GM18868 (cell line): ENCODE measurements around the gene WT1.
"Not testable (repeated sequence)": the region's sequence is repeated elsewhere in the genome, so short reads cannot be mapped to it uniquely, and the experiment has no call there.

ENCODE experiments used
- ATAC-seq: cut with Tn5 transposase; IDR thresholded peaks from one replicate; pipeline ENCODE4 v1.9.1; 2021; ENCODE audit warnings: mild to moderate bottlenecking, moderate library complexity; ENCODE audit not compliant: unreplicated experiment

The WT1 gene

DNA sequence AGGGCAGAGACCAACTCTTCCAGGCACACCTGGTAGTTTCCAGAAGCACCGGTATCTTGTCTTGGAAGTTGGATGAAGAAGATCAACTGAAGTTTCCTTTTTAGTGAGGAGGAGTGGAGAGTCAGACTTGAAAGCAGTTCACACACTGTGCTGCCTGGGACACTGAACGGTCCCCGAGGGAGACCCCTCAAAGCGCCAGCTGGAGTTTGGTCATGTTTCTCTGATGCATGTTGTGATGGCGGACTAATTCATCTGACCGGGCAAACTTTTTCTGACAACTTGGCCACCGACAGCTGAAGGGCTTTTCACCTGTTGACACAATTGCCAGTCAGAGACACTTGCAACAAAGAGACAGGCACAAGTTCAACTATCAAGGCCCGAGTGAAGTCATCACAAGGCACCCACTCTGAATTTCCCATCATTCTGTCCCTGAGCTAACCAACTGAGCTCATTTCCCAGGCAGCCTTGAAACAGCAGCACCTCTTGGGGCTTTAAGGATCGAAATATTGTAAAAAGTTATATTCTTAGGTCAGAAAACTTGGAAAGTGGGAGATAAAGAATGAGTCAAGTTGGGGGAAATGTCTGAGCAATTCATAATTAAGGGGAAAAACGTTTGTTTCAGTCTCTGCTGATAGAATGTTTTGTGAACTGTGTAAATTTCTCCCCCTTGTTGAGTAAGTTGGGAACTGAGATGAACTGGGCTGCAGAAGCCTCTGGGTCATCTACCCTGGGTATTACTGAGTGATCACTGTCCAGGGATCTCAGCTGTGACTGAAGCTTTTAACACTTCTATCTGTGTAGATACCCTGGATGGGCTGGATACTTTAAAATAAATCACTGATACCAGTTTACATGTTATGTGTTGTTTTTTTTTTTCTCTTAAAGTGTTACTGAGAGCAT, 46.2 kb downstream of the WT1 start:
- ATAC-seq: peak; percentile 65

DNA sequence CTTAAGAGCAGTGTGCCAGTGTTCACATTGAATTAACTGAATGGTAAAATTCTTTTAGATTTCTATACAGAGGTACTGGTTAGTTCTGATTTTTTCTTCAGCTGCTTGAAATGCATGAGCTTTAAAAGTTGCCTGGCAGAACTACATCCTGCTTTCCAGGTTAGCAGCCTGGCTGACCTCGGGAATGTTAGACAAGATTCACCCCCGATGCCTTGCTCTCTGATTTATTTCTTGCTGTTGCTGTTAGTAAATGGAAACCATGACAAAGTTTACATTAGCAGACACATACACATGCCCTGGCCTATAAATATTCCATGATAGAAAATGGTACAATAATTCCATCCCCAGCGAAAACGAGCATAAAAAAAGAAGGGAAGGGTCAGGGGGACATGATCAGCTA, 47.0 kb downstream of the WT1 start:
- ATAC-seq: no peak

DNA sequence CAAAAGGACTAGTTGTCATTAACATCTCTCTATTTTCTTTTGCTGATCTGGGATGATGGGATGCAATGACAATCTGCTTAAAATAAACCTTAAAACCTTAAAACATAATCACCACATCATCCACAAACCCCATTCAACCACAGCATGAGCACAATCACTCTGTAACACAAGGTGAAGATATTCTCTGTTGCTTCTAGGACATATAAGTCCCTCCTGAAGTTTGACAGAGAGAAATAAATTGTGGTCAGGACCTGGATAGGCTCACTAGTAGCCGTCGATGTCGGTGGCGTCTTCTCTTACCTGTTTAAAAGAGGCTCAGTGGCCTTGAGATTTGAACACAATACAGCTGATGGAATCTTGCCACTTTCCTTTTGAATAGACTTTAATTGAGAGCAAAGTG, 47.9 kb downstream of the WT1 start:
- ATAC-seq: no peak

DNA sequence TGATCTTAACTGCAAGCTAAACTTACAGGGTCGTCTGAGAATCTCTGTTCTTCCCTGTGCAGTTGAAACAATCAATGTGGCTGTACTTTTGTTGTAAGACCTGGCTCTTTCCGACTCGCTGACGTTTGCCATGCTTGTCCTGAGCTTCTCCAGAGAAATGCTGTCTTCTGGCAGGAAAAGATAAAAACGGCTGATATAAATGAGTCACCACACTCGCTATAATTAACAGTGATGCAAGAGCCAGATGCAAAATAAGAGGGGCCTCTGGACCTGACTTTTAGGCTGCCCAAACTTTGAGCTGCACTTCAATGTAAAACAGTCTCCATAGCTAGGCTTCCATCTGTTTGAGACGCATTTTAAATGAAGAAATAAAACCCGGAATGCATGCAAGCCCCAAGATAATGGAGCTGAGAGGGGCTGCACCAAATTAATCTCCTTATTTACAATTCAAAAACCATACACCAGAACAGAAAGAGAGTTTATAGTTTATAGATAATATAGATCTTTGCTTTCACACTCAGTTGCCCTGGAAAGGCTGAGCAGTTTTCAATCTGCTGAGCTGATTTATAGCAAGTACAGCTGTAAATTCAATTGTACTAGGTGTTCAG, 48.5 kb downstream of the WT1 start:
- no peak for ATAC-seq

DNA sequence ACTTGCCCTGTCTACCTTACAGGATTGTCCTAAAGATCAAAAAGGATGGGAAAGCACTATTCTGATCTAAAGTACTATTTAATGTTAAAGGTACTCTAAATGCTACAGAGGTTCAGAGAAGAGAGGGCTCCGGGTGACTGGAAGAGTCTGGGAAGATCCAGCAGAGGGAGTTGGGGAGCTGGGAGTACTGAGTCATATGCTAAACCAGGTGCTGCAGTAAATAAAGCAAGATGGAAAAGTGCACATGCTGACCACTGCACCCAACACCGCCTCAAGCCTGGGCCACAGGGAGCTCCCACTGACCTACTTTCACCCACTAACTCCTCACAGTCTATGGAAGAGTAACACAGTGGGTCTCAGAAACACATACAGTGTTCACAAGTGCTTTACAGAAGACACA, 49.3 kb downstream of the WT1 start:
- ATAC-seq: no peak

DNA sequence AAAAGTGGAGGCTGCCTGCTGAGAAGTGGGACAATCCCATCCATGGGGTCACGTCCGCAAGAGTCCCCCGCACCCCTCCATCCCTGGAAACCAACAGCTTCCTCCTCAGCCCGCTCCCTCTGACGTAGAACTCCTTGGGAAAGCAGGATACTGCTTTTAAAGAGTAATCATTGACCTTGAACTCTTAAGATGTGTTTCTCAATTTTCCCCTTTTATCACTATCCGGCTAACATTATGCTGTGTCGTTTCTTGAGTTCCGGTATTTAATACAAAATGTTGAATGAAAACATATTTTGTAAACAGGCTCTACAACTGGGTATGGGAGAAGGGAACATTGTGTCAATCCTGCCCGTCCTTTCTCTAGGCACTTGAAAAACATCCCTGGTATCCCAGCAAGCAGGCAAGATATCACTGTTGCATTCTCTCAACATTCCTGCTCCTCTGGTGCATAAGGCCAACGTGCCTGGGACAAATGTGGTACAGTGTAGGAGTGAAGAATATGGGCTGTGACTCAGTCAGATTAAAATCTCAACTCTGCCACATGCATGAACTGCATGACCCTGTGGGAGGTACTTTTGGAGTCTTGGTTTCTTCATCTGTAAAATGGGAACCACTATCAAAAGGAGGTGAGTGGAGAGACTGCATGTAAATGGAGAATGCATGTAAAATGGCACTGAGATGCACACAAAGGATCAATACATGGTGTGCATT, 52.8 kb downstream of the WT1 start:
- no peak for ATAC-seq

DNA sequence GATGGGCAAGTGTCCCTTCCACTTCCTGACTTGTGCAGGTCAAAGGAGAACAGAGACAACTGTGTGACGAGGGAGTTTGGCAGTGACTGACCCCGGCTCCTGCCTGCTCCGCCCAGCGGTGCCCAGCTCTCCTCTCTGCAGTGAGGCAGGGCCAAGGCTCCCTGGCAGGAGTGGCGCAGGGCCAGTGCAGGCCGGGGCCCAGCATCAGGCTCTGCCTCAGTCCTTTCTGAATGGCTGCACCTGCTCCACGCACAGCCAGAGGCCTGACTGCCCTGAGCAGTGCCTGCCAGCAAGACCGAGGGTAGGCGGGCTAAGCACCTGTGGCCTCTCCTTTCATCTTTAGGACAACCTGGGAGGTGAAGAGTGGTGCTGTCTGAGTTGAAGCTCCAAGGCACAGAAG, 54.2 kb downstream of the WT1 start:
- no peak for ATAC-seq

DNA sequence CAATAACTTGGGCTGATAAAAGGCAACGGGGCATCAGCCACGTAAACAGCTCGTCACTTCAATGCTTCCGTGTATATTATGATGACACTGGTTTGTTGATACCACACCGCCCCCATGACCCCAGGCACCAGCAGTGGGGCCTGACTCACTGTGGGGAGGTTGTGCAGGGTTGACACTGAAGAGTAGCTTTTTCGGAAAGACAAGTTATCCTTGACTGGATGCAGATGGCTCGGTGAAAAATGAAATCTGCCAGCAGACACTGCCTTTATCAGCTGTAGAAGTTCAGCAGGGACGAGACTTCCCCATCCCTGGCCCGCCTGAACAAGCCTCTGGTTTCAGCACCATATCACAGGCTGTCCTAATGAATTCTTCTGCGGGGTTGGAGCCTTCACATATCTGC, 55.6 kb downstream of the WT1 start:
- ATAC-seq: no peak

DNA sequence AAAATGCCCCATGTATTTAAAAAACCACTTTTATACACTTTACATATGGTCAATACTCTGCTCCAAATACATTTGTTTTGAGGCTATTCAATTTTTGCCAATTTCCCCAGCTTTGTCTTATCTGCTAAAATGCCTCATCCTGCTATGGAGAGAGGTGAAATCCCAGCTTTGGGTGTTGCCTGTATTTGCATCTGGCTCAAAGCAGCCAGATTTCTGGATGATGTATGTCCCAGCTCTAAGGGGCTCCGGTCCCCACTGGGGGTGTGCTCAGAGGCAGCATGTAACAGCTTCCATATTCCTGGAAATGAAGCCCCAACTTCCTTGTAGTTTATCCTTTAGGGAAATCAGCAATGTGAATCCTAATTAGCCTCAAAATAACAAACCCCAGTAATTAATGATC, 59.5 kb downstream of the WT1 start:
- no peak for ATAC-seq

DNA sequence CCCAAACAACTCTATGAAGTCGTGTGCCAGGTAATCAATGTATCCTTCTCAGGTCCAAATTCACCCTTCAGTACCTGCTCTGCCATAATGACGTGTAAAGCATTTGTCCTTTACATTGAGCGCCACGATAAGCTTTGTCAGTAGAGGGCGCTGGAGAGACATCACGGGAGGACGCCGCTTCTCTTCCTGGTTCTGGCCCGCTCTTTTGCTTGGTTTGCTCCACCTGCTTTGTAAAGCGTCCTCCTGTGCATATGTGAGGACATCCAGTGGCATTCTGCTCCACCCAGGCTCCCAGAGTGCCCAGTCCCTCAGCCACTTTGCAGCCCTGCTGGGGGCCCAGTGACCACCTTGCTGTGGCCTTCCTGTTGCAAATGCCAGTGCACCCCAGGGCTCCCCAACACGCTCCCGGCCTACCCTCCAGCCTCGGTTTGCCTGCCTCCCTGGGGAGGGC, 61.1 kb downstream of the WT1 start:
- no peak for ATAC-seq

DNA sequence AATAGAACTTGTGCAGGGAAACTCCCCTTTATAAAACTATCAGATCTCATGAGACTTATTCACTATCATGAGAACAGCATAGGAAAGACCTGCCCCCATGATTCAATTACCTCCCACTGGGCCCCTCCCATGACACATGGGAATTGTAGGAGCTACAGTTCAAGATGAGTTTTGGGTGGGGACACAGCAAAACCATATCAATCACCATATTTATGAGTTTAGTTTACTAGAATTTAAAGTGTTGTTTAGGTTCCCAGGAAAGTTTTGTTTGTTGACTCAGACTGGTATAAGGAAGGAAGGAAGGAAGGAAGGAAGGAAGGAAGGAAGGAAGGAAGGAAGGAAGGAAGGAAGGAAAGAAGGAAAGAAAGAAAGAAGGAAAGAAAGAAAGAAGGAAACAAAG, 65.4 kb downstream of the WT1 start:
- not testable (repeated sequence) for ATAC-seq

DNA sequence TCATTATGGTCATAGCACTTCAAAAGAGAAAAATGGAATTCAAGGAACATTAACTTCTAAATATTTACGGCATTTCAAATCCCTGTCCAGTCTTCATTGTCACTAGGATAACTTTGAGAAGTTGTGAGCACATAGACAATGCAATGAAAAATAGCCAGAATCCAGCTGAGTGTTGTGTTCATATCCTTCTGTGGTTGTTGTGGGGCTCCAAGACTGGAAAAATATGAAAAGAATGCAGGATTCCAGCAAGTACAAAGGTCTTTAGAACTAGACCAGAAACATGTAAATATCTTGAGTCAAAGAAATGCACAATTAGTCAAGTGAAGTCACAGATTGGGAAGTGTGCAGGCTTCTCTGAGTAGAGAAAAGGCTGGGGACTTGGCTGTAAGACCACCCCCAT, 68.7 kb downstream of the WT1 start:
- no peak for ATAC-seq

DNA sequence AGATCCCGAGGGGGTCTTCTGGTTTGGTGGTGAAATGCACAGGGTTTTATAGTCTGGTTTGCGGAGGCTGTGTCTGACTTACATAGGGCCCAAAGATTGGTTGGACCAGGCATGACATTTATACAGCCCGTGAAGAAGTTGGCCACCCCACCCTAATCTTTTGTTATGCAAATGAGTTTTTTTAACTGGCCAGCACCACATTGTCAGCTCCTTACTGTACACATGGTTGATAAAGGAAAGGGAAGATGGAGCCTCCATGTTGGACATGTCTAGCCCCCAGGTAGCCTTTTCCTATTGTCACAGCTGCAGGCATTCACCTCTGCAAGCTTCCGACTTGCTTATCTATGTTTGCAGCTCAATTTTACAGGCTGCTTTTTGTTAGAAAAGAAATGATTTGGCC, 70.1 kb downstream of the WT1 start:
- ATAC-seq: no peak

DNA sequence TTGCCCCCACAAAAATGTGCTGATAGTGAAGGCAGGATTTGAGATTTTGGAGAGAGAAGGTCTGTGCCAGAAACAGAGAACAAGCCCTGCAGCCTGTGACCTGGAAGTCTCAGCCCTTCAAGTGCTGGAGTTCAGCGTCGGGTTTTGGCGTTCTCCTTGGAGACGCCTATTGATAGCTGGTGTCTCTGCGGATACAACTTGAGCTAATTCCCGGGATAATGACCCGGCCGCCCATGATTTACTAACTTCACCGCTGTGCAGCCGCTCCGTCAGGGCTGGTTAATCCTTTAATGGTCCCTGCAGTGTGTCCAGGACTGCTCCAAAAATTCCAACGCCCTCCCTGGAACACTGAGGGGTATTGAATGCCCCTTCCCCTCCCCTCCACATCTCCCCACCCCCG, 76.6 kb downstream of the WT1 start:
- ATAC-seq: no peak

DNA sequence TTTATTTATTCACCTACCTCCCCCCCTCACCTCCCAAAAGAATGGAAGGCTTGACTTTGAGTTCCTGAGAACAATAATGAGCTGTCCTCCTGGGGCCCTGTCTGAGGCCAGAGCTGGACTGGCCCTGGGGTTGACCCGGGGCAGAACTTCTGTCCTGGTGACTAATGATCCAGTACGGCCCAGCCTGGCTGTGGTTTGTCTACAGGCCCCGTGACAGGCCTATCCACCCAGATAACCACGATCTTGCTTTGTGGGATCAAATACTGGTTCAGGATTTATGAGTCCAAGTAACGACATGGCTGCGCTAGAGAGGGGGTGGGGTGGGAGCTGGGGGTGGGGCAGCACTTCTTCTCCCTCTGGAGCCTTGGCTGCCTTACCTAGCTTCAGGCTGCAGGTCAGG, 81.5 kb downstream of the WT1 start:
- ATAC-seq: no peak

DNA sequence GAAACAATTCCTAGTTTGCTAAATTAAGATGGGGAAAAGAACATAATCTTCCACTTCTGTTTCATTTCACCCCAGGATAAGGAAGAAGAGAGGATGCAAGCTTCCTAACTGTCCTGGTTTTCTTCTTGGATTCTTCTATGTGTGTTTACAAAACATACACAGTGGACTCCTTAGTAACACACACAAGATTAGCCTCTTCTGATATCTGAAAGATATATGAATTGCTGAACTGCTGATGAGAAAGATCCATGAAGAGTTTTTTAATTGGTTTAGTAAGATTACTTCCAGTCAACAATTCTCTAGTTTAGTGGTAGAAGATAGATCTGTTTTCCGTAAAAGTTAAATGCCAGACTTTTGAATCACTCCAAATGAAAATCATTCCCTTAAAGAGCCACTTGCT, 86.8 kb downstream of the WT1 start:
- no peak for ATAC-seq

DNA sequence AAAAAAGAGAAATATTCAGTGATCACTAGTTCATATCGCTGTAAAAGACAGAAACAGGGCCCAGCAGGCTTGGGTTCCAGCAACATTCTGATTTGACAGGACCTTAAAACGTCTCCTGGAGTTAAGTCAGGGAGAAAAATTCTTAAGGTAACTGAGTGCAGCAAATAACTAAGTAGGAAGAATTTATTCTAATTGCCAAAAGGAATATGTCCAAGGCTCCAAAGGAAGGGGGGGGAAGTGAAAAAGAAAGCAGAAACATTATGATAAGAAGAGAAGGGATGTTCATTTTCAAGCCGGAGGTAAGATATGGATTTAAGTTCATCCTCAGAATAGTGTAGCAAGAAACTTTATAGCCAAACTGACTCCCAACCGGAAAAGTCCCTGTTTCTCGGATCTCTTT, 90.4 kb downstream of the WT1 start:
- ATAC-seq: no peak

DNA sequence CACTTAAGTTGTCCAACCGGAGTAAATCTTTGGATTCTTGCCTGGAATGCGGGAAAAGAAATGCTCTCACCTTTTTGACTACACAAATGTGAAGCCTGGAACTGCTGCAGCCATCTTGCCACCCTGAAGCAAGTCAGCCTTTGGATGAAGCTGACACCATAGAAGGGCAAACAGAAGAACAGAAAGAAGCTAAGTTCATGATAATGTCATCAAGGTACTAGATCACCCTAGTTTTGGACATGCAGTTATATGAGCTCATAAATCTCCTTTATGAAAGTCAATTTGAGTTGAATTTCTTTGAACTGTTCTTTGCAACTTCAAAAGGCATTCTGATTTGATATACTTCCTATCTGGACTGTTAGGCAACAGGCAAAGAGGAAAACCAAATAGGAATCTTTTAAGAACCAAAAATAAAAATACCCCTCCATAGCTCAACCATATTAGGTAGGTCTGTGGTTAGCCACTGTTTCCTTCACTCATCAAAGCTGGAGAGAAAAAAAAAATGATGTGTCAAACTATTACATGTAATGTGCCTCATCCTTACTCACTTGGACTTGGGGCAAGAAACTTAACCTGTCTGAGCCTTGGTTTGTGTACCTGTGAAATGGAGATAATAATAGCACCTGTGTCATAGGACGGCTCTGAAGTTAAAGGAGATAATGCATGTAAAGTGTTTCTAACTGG, 91.9 kb downstream of the WT1 start:
- peak; percentile 39 for ATAC-seq

DNA sequence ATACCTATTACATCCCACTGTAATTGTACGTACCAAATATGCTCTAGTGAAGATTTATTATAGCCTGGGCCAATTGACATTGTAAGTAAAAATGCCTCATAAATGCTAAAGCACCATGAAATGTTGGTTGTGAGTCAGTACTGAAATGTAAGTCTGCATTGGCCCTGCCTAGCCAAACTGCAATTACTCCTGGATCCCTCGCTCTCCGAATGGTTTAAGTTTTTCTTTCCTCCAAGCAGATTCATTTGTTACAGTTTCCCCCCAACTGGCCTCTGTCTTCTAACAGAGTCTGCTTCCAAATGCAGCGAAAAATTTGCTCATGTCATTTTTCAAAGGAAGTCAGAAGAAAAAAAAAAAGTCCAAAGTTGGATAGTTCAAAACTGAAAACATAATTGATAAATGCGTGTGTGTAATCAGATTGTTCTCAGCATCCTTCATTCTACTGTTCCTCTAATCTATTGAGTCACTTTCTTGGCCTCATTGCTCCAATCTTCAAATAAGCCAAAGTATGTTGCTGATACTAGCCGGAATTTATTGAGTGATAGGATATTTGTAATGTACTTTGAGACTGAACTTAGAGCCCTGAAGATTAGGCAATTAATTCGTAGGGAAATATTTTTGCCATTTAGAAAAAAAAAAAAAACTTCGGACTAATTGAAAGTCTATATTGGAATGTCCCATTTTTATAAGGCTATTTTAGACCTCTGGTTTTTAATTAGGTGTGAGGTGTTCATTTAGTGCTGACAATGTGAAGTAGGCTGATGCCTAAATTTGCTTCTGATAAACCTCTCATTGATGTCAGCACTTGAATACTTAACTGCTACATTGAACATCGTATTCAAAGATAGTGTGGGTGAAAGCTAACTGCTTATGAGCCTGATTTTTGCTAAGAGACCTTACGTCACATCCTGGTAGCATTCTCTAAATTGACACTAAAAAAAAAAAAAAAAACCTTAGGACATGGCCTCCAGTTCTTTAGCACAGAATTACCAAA, 93.4 kb downstream of the WT1 start:
- no peak for ATAC-seq

DNA sequence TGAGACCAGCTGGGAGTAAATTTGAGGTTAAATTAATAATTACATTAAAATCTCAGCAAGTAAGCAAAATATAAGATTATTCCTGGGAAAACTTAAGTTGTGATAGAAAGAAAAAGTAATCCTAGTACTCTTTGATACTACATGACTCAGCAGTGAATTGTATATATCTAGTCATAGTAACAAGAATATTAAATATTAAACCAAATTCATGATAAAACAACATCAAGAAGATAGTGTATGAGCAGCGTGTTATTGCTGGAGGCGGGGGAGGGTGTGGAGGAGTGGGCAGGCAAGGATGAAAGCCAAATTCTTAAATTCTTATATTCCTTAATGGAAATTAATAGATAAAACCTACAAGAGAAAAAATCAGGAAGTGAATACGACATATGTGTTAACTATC, 95.2 kb downstream of the WT1 start:
- ATAC-seq: no peak
